ENCODE results near the gene KLF9.
A peak's percentile ranks its signal among the peaks of the same experiment; 100 is the strongest.

KLF9 gene

GRCh38 chr9:70421272-70422180, 7.1 kb upstream of the KLF9 start:
- FAIRE-seq, result no peak

- no peak for FAIRE-seq
Measured at GRCh38 chr9:70420441-70421271, 6.2 kb upstream of the KLF9 start.

- peak; percentile 58 for FAIRE-seq
Measured at GRCh38 chr9:70419556-70420440, 5.3 kb upstream of the KLF9 start.

GRCh38 chr9:70418822-70419555, 4.5 kb upstream of the KLF9 start:
- peak; percentile 81 for FAIRE-seq

GRCh38 chr9:70415476-70415875, 1.0 kb upstream of the KLF9 start:
- no peak for FAIRE-seq

DNA sequence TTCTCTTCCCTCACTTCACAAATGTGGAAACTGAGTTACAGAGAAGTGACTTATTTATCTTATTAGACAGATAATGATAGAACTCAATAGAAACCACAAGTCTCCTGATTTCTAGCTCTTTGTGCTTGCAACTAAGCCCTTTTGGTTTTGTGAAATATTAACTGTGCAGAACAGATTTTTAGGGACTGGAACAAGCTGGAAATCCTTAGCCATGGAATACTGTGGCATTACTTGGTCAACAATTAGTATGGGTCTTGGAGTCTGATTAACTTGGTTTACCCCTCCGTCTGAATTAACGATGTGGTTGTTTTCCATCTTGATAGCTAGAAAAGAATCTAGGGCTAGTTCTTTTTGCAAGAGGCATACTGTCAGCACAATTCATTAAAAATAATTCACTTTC, 584 bp upstream of the KLF9 start:
- FAIRE-seq, result no peak

GRCh38 chr9:70413464-70413798, 1.0 kb downstream of the KLF9 start:
- FAIRE-seq, result no peak

- FAIRE-seq, result no peak
Measured at GRCh38 chr9:70412832-70413463, 1.5 kb downstream of the KLF9 start.

DNA sequence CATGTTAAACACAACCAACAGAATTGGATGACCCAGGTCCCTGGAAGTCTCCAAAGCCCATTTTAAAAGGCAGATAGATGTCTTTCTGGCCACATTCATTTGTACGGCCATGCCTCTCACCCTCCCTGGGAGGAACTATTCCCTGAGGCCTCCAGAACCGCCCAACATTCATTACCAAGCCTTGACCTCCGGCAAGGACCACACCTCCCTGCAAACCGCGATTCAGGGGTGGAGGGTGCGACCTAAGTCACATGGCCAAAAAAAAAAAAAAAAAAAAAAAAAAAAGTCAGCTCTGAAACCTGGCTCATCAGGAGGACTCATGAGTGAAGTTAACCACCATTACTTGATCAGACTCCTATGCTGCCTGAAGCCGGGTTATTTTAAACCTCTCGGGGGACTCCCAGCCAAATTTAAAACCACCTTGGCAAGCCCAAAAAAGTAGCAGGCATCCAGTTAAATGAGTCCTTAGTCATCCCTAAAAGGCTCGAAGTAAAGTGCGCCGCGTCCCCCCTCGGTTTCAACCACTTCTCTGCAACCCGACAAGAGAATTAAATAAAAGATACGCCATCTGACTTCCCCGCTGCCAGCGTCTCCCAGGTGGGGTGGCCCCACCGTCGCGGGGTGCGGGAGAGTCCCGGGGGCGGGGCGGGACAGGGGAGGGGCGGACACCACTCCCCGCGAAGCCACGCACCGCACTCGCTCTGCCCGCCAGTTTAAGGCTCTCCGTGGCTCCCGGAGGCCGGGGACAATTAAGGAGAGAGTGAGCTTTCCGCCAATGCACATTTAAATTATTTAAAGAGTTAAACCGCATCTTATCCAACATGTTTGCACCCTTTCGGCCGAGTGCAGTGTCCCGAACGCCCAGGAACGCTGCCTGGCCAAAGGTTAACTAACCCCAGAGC, 2.3 kb downstream of the KLF9 start:
- peak; percentile 95 for FAIRE-seq

DNA sequence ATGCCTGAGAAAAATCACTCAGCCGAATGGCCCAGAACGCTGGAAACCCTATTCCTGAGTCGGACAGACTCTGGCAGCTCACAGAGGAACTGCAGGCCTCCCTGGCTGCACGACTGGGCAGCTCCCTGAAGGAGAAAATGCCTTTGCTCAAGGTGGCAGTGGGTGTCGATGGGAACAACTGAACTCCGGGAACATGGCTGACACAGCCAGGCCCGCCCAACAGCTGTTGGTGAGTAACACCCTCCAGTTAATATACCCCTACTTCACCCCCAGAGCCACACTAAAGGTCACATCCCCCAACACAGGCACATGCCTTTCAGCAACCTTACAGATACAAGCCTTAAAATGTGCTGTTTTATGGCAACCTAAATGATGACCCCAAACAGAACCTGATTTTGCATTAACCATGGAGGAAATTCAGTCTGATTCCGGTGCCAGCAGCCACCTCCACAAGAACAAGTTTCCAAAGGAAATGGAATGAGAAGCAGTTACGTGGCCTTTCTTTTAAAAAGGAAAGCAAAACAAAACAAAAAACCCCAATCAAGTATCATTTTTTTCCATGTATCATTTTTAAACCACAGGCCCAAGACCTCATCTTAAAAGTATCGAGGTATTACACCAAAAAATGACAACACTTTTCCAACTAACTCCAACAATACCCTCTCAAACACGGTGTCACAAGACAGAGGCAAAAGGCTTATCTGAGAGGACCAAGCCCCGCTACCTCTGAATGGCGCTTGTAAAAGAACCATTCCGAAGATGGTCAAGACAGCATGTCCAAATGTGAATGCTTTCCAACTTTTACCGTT, 3.1 kb downstream of the KLF9 start:
- FAIRE-seq, result no peak

DNA sequence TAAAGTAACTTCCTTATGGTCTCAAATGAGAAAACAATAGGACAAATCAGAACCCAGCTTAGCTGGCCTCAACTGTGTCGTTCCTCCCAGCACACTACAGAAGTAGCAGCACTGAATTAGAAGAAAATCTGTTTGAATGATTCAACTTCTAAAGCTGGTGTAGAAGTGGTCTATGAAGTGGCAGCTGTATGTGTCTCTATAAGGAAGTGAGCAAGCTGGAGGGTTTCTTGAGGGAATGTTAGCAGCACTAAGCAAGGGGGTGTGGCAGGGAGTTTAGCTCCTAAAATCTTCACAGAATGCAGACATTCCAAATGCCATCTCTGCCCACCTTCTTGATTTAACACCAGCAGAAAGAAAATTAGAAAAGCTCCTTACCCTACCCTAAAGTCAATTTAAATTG, 4.1 kb downstream of the KLF9 start:
- peak; percentile 13 for FAIRE-seq

- FAIRE-seq, result no peak
Measured at GRCh38 chr9:70409800-70410199, 4.7 kb downstream of the KLF9 start.

- no peak for FAIRE-seq
Measured at GRCh38 chr9:70409280-70409679, 5.2 kb downstream of the KLF9 start.

DNA sequence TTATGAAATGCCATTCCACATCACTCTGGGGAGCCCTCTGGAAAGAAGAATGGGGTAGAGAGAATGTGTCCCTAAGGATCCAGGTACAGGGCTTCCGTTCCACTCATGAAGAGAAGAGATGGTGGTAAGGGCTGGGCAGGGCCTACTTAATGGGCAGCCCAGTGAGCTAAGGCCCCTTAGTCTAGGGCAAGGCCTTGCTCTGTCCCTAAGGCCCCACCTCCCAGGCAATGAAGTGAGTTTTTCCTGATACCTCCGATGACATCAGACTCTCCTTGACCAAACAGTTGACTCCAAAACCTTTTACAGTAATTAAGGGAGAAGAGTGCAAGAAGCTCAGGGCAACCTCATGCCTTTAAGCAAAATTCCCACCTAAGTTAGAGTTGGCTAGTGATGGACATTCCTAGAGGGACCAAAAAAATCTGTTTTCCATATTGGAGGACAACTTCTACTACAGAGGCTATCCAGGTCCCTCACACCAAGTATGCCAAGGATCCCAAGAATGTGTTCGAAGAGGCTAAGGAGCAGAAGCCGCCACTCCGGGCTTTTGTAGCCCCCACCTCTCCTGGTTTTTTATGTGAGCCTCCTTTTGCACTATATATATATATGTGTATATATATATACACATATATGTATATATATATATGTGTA, 5.9 kb downstream of the KLF9 start:
- no peak for FAIRE-seq

GRCh38 chr9:70407081-70407503, 7.4 kb downstream of the KLF9 start:
- FAIRE-seq, result peak; percentile 44

DNA sequence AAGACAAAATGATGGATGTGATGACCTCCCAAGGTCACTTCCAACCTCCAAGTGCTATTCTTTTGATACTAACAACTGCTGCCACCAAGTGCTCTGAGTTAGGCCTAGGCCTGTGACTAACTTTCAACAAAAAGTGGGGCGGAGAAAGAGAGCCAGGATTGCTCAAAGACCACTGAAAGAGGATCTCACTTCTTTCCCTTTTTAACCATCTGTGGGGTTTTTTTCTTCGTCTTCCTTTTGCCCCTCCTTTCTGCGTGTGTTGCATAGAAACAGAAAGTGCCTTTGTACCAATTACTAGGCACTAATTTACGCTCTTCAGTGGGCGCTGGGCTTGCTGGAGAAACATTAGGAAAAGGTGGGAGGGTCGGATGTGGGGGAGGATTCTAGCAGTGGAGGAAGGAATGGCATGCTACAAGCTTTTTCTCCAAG, 8.0 kb downstream of the KLF9 start:
- FAIRE-seq, result peak; percentile 88

DNA sequence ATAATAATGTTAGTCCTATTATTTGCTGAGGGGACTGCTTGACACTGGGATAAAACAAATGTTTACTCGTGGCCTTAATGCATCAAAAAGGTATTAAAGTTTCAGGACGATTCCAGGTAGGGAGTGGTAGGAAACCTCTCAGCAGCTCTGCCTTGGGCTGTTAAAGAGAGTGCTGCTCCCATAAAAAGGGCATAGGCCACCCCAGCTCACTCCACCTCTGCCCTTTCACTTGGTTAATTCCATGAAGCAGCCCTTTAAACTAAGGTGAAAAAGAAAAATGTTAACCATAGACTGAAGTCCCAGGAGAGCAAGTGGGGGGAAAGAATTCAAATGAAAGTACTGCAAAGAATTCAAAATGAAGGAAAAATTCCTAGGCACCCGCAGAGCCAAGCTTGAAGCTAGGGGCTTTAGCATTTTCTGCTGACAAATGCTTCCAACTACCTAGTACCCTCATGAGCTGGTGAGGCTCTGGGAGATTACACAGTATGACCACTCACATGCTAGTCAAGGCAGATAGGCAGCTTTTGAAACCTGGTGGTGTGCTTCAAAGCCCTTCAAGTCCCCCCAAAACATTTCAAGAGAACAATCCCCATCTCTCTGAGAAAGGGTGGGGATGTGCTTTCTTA, 8.5 kb downstream of the KLF9 start:
- no peak for FAIRE-seq

- FAIRE-seq, result no peak
Measured at GRCh38 chr9:70404261-70404660, 10.2 kb downstream of the KLF9 start.

GRCh38 chr9:70403618-70404025, 10.8 kb downstream of the KLF9 start:
- FAIRE-seq, result no peak
